ENCODE results near the gene TUBB2A.

DNA sequence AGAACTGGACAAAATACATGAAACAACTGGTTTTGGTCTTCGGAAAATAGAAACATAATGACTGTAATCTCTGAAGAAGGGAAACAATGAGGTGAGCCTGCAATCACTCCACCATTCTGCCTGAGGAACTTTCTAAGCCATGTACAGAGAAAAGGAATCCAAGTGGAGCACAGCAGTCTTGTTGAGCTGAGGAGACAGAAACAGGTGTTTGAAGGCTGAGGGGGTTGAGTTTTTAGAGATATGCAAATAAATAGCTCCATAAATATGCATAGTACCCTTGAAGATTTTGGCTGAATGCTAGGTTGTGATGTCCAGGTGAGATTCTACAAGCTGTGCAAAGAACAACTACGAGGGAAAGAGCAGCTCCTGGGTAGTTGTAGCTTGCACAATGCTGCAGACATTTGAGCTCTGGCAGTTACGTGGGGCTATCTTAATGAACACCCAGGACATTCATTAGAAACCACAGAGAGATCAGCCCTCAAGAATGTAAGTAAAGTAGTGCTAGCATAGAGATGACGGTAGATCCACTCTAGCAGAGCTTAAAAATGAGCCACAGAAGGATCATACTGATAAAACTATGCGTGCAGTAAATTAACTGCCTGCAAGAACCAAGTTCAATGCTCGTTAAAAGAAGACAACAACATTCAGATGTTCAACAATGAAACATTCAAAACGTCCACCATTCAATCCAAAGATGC lies 45.8 kb upstream of the TUBB2A start:
- TF ChIP-seq, protein P1, sequence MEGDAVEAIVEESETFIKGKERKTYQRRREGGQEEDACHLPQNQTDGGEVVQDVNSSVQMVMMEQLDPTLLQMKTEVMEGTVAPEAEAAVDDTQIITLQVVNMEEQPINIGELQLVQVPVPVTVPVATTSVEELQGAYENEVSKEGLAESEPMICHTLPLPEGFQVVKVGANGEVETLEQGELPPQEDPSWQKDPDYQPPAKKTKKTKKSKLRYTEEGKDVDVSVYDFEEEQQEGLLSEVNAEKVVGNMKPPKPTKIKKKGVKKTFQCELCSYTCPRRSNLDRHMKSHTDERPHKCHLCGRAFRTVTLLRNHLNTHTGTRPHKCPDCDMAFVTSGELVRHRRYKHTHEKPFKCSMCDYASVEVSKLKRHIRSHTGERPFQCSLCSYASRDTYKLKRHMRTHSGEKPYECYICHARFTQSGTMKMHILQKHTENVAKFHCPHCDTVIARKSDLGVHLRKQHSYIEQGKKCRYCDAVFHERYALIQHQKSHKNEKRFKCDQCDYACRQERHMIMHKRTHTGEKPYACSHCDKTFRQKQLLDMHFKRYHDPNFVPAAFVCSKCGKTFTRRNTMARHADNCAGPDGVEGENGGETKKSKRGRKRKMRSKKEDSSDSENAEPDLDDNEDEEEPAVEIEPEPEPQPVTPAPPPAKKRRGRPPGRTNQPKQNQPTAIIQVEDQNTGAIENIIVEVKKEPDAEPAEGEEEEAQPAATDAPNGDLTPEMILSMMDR (conservative IDR thresholded peaks at IDR 0.05; ENCODE audit: low read depth, low read length): no peak
- TF ChIP-seq EZH2 (IDR thresholded peaks at IDR 0.05; ENCODE audit: borderline replicate concordance, low read depth, low read length, poor library complexity, severe bottlenecking): no peak
